ENCODE results near the gene LNX1.

LNX1 gene

DNA sequence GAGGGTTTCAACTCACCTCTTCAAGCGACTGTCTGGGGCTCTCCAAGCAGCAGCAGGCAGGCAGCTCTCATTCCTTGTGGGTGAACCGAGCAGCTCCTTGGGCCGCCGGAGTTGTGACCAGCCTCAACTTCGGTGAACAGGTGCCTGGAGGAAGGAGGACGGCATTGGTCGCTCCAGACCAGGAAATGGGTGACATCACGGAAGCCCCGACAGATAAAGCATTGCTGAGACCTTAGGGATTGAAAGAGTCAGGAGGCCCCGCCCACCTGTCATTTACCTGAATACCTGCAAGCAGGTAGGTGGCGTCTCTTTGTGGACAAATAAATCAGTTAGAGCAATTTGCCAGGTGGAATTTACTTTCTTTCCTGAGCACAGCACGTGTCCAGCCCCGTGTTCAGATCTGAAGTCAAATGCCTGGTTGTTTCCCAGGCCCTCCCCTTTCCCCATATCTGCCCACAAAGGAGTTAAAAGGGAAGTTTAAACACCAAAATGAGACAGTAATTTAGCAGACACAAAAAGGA lies at the start of gene LNX1:
TSS of gene LNX1 (minus strand) at position 115 of the 521 bp plus-strand sequence. CDS start 17,484 bp downstream, outside the sequence.
- DNase-seq (ENCODE audit: low read depth in 1 of 2, low spot score in 1 of 2), result no peak

DNA sequence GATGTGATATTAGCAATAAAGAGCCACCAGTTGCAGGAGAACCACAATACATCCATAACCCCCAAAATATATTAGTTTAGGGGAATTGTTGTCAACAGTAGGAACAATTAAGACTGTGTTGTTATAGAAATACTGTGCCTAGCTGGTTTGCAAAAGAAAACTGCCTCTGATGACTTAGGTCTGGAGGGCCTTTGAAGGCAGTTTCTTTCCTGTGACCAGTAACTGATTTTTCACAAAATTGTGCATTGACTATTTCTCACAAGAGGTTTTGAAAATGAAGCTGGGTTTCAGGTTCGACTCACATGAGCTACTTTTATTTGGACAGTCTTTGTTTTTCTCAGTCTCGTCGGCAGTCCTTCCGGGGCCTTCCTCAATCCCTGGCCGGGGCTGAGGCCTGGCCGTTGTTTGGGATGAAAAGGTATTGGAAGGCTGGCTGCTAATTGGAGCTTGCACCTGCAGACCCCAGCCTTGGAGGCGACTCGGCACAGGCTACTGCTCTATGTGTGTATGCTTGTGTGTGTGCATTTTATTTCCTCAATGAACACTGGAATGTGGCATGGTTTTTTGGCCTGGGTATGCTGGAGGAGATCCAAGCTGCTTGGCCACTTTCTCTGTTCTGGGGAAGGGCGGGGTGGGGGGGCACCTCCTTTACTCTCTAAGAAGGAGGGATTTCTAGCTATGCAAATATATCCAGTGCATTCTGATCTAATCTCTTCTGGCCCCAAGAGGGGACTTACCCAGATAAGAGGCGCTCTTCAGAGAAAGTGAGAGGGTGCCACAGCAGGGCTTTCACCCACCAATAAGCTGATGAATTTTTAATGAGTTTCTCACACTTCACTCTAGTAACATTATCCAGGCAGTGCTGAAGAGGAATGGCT lies 49.5 kb upstream of the LNX1 start:
- DNase-seq (ENCODE audit: low read depth in 1 of 2, low spot score in 1 of 2), result no peak

DNA sequence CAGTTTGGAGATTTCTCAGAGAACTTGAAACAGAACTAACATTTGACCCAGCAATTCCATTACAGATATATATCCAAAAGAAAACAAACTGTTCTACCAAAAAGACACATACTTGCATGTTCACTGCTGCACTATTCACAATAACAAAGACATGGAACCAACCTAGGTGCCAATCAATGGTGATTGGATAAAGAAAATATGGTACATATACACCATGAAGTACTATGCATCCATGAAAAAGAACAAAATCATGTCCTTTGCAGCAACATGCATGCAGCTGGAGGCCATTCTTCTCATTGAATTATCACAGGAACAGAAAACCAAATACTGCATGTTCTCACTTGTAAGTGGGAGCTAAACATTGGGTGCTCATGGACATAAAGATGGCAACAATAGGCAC lies 47.6 kb upstream of the LNX1 start:
- no peak for DNase-seq (ENCODE audit: low read depth in 1 of 2, low spot score in 1 of 2)

DNA sequence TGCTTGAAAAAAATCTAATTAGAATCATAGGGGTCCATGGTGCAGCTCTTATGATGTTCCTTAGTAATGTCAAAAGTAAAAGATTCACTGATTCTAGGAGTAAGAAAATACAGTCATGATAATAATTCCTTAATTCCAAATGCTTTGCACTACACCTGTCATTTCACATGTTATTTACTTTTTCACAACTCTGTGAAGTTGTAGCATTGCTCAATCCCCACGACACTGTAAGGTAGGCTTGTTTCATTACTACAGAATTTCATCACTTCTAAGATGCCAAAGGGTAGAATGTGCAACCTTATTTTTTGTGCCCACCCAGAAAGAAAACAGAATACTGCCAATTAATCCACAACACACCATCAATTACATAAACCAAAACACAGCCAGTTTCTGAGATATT lies 46.1 kb upstream of the LNX1 start:
- DNase-seq (ENCODE audit: low read depth in 1 of 2, low spot score in 1 of 2), result no peak

DNA sequence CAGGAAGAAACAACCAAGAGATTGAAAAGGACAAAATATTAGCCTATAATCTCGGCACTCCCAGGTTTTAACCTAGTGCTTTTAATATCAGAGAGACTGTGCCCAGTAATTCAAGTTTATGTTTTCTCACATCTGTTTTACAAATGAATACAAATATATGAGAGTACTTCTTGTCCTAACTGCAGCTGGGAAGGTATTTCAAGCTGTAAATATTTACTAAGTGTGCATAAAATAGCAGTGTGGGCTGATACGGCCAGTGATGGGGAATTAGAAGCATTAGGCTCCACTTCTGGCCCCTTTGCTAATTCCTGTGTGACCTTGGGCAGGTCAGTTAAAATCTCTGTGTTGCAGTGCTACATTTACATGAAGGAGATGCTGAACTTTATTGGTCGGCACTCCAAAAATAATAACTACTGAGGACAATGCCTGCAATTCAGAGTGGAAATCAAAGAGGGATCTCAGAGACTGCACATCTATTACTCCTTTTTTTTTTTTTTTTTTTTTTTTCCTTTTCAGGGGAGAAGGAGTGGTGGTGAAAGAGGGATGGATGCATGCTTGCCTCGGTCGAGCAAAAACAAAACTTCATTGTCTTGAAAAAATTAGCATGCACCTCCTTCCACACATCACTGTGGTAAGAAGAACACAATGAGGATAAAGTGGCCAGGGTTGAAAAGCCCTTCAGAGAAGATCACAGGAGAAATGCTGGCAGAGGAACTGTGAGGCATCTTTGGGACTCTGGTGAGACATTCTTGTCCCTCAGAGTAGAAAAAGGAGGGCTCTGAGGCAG lies 44.6 kb upstream of the LNX1 start:
- DNase-seq (ENCODE audit: low read depth in 1 of 2, low spot score in 1 of 2), result no peak

DNA sequence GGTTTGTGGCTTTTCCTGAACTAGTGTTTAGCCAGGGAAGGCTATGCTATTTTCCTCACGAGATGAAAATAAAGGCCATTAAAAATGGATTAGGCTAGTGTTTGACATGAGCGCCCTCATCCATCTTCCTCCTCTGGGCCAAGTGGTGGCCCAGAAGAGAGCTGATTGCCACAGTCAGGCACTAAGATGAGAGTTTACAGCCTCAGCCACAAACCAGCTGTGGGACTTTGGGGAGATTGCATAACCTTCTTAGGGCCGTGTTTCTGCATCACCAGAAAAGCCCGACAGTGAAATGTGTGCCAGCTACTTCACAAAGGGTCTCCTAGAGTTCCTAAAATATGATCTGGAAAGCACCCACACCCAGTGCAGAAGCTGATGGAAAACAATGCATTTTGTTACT lies 42.3 kb upstream of the LNX1 start:
- DNase-seq (ENCODE audit: low read depth in 1 of 2, low spot score in 1 of 2), result no peak

DNA sequence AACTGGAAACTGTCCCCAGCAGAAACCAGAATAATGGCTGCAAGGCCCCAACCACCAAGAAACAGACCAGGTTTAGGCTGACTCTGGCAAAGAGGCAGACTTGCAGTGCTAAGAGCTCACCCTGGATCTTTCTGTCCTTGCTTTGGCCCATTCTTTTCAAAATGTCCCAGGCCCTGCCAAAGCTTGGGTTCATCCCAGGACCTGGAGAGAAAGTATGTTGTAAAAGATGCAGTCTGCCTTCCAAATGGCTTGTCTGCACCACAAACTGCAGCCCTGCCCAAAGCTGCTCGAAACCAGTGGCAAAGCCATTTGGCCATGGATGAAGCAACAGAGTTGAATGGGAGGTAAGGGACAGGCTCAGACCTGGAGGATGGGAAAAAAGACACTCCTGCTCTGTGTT lies 38.0 kb upstream of the LNX1 start:
- no peak for DNase-seq (ENCODE audit: low read depth in 1 of 2, low spot score in 1 of 2)

DNA sequence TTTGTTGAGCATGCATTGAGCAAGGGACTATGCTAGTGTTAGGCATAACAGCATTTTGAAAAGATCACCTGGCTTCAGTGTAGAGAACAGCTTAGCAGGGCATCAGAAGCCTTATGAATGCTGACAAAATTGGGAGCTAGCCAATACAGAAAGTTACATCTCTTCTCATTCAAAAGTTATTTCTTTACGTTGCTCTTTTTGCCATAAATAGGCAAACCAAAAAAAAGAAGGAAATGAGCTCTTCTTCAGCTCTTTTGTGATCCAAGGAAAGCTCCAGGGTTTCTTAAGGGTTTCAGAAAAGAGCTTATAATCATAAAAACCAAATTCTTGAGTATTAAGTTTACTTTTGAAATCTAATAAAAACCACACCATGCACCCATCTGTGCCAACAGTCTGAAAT lies 35.2 kb upstream of the LNX1 start:
- no peak for DNase-seq (ENCODE audit: low read depth in 1 of 2, low spot score in 1 of 2)

DNA sequence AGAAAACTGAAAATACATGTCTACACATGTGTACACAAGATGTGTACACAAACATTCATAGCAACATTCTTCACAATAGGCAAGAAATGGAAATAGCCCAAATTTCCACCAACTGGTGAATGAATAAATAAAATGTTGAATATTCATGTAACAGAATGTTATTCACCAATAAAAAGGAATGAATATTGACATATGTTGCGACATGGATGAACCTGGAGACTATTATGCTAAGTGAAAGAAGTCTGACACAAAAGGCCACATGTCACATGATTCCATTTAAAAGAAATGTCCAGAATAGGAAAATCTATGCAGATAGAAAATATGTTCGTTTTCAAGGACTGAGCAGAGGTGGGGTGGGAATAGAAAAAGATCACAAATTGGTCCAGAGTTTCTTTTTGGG lies 34.6 kb upstream of the LNX1 start:
- no peak for DNase-seq (ENCODE audit: low read depth in 1 of 2, low spot score in 1 of 2)

DNA sequence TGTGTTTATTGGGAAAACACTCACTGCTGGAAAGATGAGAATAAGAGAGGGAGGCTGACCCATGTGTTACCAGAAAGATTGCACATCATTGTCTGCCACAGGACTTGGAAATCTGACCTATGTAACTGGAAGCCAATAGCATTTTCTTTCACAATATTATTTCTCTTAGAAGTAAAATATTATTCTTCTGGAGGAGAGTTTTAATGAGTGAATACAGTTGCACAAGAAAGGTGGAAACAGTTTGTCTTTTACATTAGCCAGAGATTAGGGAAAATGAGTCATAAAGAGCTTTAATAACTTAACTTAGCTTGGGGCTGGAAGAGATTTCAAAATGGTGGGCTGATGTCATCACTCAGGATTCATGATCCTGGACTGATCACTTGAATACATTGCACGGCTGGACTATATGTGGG lies 31.5 kb upstream of the LNX1 start:
- DNase-seq (ENCODE audit: low read depth in 1 of 2, low spot score in 1 of 2), result no peak

DNA sequence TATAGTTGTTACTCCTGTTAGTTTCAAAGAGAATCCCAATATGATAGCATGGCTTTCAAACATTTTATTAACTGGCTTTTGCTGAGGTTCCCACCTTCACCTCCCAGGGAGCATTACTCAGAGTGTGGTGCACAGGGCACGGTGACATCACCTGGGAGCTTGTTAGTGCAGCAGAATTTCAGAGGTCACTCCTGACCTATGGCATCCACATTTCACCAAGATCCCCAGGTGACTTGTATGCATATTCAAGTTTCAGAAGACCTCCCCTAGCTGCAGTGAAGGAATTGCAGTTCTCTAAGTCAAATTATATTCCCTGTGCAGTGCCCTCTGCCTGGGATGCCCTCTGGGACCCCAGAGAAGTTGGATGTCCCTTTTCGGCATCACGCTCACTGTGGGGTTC lies 29.7 kb upstream of the LNX1 start:
- DNase-seq (ENCODE audit: low read depth in 1 of 2, low spot score in 1 of 2), result no peak

DNA sequence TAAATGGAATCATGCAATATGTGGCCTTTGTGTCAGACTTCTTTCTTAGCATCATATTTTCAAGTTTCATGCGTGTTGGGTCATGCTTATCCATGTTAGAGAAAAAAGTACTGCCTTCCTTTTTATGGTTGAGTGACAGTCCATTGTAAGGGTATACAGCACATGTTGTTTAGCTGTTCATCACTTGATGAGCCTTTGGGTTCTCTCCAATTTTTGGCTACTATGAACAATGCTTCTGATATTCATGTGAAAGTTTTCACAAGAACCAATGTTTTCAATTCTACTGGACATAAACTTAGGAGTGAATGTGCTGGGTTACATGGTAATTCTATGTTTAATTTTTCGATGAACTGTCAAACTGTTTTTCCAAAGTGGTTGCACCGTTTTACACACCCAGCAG lies 28.1 kb upstream of the LNX1 start:
- no peak for DNase-seq (ENCODE audit: low read depth in 1 of 2, low spot score in 1 of 2)

DNA sequence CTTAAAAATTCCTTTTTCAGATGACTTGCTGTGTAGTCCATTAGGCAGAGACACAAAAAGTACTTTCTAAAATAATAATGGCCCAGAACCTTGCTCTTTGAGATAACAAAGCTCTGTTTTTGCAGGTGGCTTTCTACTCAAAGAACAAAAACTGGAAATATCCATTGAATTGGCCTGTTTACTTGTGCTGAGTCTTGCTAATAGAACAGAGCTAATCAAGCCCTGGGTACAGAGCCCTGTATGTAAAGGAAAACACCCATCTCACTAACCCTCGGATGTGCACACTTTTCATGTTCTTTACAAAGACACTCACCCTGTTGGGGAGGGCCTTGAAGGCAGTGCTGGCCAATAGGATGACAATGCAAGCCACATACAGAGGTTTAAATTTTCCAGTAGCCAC lies 27.0 kb upstream of the LNX1 start:
- no peak for DNase-seq (ENCODE audit: low read depth in 1 of 2, low spot score in 1 of 2)

DNA sequence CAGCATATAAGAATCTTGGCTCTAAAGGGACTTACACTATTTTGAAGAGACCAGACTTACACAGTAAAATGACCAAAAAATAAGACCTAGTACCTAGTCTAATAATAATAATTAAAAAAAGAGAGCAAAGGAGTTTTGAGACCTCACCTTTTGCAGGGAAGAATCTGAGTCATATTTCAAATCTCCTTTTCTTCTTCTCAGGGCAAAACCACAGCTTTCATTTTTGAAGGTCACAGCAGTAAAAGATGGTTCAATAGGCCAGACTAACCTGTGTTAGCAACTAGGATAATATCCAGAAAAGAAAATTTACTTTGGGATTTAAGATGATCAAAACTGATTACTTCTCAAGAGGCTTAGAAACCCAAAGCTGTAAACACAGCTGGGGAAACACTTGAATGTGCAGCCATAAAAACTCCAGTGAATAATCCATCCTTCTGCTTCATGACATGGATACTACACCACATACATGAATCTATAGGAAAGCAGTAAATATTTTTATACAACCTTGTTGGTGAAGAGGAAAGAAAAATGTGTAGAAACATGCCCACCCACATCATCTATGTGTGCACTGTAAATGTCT lies 25.9 kb upstream of the LNX1 start:
- no peak for DNase-seq (ENCODE audit: low read depth in 1 of 2, low spot score in 1 of 2)

DNA sequence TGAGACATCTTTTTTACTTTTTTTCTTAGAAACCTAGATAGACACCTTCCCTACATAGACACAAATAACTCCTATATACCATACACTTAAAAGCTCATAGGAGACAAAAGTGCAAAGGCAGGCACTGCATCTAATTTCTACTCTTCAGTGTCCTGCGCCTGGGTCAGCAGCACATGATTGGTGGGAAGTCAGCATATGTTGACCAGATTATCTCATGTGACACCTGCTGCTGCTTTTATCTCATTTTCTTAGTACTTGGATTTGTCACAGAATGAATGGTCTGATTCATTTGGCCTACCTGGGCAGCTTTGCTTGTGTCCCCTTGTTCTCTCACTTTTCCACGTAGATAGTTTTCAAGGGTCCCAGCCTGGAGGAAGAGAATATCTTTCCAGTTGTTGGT lies 24.9 kb upstream of the LNX1 start:
- no peak for DNase-seq (ENCODE audit: low read depth in 1 of 2, low spot score in 1 of 2)

DNA sequence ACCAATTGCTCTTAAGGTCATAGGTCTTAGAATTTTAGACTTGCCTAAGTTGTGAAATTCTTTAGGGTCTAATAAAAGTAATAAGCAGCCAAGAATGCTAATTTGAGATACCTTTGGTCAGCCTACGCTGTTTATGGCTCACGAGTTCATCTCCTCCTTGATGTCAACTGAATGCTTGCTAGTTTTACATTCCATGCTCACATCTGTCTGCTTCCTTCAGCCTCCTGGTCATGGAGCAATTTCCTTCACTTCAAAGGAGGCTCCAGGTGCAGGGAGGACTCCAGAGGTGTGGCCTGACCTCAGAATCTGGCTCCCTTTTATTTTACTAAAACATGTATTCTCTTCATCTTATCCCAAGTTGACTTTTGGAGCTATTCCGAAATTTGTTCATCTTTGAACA lies 23.3 kb upstream of the LNX1 start:
- no peak for DNase-seq (ENCODE audit: low read depth in 1 of 2, low spot score in 1 of 2)

DNA sequence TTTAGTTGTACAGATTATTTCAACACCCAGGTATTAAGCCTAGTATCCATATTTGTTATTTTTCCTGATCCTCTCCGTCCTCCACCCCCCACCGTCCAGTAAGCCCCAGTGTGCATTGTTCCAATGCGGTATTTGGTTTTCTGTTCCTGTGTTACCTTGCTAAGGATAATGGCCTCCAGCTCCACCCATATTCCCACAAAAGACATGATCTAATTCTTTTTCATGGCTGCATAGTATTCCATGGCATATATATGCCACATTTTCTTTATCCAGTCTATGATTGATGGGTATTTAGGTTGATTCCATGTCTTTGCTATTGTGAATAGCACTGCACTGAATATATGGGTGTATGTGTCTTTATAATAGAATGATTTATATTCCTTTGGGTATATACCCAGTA lies 22.1 kb upstream of the LNX1 start:
- no peak for DNase-seq (ENCODE audit: low read depth in 1 of 2, low spot score in 1 of 2)

DNA sequence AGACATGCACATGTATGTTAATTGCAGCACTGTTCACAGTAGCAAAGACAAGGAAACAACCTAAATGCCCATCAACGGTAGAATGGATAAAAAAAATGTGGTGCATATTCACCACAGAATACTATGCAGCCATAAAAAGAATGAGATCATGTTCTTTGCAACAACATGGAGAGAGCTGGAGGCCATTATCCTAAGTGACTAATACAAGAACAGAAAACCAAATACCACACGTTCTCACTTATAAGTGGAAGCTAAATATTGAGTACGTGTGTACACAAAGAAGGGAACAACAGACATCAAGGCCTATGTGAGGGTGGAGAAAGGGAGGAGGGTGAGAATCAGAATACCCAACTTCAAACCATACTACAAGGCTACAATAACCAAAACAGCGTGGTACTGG lies 17.4 kb upstream of the LNX1 start:
- DNase-seq (ENCODE audit: low read depth in 1 of 2, low spot score in 1 of 2), result no peak

DNA sequence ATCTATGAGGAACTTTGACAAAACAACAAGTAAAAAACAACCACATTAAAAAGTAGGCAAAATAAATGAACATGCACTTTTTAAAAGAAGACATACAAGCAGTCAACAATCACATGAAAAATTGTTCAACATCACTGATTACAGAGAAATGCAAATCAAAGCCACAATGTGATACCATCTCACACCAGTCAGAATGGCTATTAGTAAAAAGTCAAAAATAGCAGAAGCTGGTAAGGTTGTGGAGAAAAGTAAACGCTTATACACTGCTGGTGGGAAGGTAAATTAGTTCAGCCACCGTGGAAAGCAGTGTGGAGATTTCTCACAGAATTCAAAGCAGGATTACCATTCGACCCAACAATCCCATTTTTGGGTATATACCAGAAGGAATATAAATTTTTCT lies 17.0 kb upstream of the LNX1 start:
- no peak for DNase-seq (ENCODE audit: low read depth in 1 of 2, low spot score in 1 of 2)

DNA sequence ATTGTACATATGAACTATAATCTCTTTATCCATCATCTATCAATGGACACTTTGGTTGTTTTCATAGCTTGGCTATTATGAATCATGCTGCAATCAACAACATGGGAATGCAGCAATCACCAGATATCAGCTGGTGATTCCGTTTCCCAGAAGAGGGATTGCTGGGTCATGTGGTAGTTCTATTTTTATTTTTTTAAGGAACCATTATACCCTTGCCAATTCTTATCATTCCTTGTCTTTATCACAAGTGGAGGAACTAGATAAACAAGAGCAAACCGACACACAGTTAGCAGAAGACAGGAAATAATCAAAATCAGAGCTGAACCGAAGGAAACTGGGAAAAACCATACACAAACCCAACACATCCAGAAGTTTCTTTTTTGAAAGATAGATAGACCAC lies 14.5 kb upstream of the LNX1 start:
- no peak for DNase-seq (ENCODE audit: low read depth in 1 of 2, low spot score in 1 of 2)

DNA sequence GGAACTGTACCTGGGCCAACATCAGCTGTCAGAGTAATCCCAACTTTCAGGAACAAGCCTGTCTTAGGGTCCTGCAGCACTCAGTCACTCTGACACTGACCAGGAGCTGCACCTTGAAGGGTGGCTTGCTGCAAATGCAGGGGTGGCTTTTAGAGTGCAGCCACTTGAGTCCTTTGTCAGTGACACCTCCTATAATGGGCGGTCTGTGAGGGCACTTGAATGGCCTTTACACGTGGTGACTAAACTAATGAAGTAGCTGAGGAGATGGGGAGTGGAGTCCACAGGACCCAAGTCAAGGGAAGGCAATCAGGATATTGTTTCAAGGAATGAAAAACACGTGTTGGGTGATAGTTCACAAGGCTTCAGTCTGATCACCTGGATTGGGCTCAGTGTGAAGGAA lies 11.1 kb upstream of the LNX1 start:
- DNase-seq (ENCODE audit: low read depth in 1 of 2, low spot score in 1 of 2), result no peak

DNA sequence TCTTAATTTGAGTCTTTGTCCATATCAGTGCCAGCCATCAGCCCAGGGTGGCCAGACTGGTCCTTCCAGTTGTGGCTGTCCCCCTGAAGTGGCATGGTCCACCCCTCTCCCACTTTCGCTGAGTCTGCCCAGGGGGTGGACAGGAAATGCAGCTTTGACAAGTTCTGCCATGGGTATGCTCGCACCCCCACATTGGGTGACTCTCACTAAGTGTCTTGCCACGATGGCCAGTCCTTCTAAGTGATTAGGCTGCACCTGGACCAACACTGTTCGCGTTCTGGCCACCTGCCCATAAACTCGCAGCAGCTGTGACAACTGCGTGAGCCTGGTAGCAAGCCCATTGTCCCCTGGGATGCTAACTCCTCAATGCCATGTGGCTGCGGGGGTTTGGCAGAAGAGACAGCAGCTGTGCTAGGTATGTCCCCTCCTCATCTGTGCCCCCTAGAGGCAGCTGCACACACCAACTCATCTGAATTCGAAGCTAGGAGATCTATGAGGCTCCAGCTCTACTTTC lies 10.0 kb upstream of the LNX1 start:
- no peak for DNase-seq (ENCODE audit: low read depth in 1 of 2, low spot score in 1 of 2)
